ENCODE measurements around the gene ESRRA.
A peak's percentile ranks its signal among the peaks of the same experiment; 100 is the strongest.
"Not testable (repeated sequence)": the region's sequence is repeated elsewhere in the genome, so short reads cannot be mapped to it uniquely, and the experiment has no call there.

Gene ESRRA

GRCh38 chr11:64292460-64293254 is 12.7 kb upstream of the ESRRA start:
- DNase-seq (ENCODE audit: low read depth), result no peak

- no peak for DNase-seq (ENCODE audit: low read depth)
Observed at GRCh38 chr11:64294774-64295173, 10.6 kb upstream of the ESRRA start.

- DNase-seq (ENCODE audit: low read depth), result no peak
Observed at GRCh38 chr11:64295760-64296159, 9.6 kb upstream of the ESRRA start.

GRCh38 chr11:64296236-64296635 is 9.1 kb upstream of the ESRRA start:
- no peak for DNase-seq (ENCODE audit: low read depth)

GRCh38 chr11:64296830-64297698 is 8.3 kb upstream of the ESRRA start:
- DNase-seq (ENCODE audit: low read depth), result no peak

GRCh38 chr11:64297699-64298358 is 7.5 kb upstream of the ESRRA start:
- no peak for DNase-seq (ENCODE audit: low read depth)

GRCh38 chr11:64298966-64299846 is 6.1 kb upstream of the ESRRA start:
- no peak for DNase-seq (ENCODE audit: low read depth)

GRCh38 chr11:64299847-64300648 is 5.3 kb upstream of the ESRRA start, which contains the start of gene CATSPERZ:
Gene CATSPERZ, plus strand, starts transcription at chr11:64300358. Its CDS starts 53 bp downstream, at chr11:64300411.
- no peak for DNase-seq (ENCODE audit: low read depth)

GRCh38 chr11:64303109-64304031 is 2.0 kb upstream of the ESRRA start:
- DNase-seq (ENCODE audit: low read depth), result no peak

- no peak for DNase-seq (ENCODE audit: low read depth)
Observed at GRCh38 chr11:64304032-64304315, 1.4 kb upstream of the ESRRA start.

GRCh38 chr11:64304316-64305072 is 830 bp upstream of the ESRRA start:
- DNase-seq (ENCODE audit: low read depth), result peak; percentile 74

- no peak for DNase-seq (ENCODE audit: low read depth)
Observed at GRCh38 chr11:64305691-64306562, 603 bp downstream of the ESRRA start.

- DNase-seq (ENCODE audit: low read depth), result no peak
Observed at GRCh38 chr11:64306563-64306875, 1.2 kb downstream of the ESRRA start.

GRCh38 chr11:64306876-64307622 is 1.7 kb downstream of the ESRRA start:
- DNase-seq (ENCODE audit: low read depth), result no peak

GRCh38 chr11:64307795-64308194 is 2.5 kb downstream of the ESRRA start:
- not testable (repeated sequence) for DNase-seq (ENCODE audit: low read depth)

GRCh38 chr11:64312947-64313346 is 7.6 kb downstream of the ESRRA start:
- no peak for DNase-seq (ENCODE audit: low read depth)

GRCh38 chr11:64313491-64314145 is 8.3 kb downstream of the ESRRA start:
- no peak for DNase-seq (ENCODE audit: low read depth)
